ENCODE results near the gene SLC37A1.
"Not testable (repeated sequence)": the region's sequence is repeated elsewhere in the genome, so short reads cannot be mapped to it uniquely, and the experiment has no call there.

The SLC37A1 gene

DNA sequence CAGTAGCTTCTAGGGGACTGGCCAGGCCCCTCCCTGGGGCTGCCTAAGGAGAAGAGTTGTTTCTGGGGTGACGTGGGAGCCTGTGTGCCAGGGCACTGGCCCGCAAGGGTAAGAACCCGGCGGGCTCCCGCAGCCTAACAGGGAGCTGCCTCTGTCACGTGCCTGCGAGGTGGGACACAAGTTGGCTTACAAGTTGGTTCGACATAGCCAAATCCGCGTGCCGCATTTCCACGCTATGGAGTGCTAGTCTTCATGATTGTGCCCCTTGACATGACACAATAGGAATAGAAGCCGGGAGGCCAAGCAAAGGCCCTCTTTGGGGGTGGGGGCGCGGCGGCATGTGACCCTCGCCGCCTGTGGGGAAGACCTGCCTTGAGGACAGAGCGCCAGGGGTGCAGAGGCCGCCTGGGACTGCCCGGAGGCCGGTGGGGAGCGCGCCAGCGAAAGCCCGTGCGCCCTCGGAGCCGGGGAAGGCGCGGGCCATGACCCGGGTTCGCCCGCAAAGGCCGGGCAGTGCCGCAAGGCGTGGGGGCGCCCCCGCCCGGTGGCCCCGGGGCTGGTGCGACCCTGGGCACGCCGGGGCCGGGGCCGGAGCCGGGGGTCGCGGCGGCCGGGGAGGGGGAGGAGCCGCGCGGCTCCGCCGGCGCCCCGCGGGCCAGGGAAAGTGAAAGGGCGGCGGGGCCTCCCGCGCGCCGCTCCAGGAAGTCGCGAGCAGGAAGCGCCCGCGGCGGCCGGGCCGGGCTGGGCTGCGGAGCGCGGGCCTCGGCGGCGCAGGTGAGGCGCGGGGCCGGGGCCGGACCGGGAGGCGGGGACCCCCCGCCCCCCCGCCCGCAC lies at the start of gene SLC37A1:
SLC37A1 (plus strand) TSS at position 702 of the 834 bp plus-strand sequence. CDS start 4,603 bp downstream, outside the sequence.
- peak within 1 kb of the TSS; percentile 51 for H3K4me3 ChIP-seq (ENCODE audit: low read depth, low read length)

DNA sequence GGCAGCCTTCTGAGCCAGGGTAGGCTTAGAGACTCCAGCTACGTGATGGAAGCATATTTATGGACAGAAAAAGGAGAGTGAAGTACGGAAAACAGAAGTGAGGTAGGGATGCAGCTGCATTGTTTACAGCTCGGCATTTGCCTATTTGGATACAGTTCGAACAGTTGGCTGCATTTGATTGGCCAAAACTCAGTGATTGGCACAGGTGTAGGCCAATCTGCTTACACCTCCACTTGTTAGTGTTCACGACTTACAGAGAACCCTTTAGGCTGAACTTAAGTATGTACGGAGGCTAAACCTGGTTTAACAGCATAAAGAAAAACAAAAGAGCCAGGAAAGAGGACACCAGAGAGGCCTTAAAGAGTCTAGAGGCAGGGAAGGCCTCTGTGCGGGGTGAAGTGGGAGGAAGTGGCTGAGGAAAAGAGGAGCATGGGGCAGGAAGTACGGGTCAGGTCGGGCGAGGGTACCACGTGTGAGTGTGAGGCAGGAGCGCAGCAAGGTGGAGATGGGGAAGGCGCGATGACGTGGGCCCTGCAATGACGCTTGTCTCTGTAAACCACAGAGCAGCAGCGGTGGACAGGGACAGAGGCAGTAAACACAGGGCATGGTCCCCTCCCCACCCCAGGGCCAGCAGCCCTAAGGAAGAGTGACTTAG lies 49.7 kb upstream of the SLC37A1 start:
- H3K4me3 ChIP-seq (ENCODE audit: low read depth, low read length), result no peak overlapping the region

DNA sequence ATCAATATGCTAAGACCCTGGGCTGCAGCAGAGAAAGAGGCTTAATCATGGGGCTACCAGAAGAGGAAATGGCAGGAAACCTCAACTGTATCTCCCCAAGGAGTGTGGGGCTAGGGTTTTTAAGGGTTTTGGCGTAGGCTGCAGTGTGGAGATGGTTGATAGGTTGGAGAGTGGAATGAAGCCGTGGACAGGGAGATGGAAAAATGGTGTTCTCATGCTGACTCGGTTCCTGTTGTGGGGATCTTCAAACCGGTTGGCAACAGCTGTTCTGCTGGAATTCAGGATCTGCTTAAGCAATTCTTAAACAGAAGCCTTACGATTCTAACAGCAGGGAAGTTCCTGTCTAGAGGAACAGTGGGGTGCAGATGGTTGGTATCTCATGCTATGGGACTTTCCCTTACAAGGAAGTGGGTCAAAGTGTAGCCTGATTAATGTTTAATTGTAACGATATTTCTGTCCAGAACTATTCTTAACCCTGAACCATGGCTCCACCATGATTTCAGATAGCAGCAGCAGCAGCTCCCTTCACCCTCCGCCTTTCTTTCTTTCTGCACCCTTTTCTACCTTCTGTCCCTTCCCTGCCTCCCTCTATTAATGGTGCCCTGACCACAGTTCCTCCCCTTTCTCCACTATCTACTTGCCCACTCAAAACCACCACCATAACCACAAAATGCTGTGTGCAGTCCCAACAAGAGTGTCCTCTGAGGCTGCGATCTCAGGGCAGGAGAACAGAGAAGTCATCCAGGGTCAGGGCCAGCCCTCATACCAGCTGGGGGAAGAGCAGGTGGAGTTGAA lies 48.4 kb upstream of the SLC37A1 start:
- H3K4me3 ChIP-seq (ENCODE audit: low read depth, low read length), result no peak overlapping the region

DNA sequence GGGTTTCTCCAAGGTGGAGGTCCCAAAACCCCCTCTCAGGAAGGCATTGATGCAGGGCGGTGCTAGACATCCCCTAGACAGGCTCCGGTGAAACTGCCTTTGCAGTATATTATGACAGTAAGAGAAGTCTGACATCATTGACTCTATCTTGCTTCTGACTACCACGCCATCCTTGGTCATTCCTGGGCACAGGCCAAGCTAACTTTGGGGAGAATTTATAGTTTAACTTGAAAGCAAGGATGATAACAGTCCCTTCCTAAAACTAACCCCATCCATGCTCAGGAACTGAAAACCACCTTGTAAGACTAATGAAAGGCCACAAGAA lies 47.9 kb upstream of the SLC37A1 start:
- no peak overlapping the region for H3K4me3 ChIP-seq (ENCODE audit: low read depth, low read length)

DNA sequence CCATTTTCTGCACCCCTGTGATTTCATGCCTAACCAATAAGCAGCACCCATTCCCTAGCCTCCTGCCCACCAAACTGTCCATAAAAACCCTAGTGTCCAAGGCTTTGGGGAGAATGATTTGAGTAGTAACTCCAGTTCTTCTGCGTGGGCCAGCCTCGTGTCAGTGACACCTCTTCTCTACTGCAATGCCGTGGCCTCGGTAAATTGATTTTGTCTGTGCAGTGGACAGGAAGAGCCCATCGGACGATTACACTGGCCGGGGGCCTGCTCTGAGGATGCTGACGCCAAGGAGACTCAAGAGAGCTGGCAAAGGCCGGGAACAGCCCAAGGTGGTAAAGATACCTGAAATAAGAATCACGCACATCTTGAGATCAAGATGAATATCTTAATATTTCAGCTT lies 47.0 kb upstream of the SLC37A1 start:
- no peak overlapping the region for H3K4me3 ChIP-seq (ENCODE audit: low read depth, low read length)

DNA sequence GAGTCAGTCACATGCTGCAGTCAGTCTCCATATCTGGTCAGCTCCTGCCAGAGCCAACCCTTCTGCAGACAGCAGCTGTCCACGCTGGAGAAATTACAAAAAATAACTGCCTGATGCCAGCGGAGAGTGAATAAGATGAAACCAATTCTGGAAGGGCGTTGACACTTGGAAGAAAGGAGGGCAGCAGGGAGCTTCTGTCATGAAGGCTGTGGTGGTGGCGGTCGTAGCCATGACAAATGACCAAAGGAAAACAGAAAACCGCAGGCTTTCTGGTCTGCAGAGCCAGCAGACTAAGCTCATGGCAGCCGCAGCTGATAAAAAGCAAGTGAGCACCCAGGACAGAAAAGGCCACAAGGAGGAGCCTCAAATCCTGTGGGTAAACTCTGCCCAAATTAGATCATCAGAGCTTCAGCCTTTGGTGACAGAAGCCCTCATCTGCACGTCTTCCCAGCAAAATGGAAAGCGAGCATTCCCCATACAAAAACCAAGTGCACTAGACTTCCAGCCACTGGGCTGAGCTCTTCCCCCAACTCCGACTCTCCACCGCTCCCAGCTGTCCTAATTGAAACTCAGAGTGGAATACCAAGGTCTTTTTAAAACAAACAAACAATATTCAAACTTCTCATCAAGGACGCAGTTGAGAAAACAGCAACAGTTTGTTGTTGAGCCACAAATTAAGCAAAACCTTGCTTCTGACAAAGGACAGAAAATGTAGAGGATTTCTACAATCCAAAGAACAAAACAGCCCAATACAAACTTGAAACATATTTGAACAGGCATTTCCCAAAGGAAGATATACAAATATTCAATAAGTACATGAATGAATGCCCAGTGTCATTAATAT lies 46.3 kb upstream of the SLC37A1 start:
- no peak overlapping the region for H3K4me3 ChIP-seq (ENCODE audit: low read depth, low read length)

DNA sequence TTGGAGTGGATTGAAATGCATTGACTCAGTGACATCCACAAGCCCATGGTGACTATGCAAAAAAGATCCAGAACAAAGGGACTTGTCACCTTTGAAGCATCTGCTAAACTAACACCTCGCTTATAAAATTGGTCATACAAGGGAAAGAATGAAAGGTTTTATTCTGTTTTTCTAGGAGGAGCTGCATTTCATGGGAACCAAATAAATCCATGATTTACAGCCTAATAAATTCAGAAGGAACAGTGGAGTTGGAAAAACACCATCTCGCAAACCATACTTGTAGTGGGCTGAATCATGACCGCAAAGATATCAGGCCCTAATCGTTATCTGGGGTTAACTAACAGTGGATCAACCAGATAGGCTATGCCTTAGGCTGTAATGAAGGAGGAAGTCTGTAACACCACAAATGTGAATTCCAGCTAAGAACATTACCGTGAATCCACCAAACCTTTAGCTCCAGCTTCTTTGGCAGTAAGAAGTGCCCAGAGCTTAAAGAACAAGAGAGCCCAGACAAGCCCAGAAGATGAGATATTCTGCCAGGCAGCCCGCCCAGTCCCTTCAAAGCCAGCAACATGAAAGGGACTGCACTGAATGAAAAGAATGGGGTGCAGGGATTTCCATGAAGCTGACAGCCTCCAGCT lies 45.0 kb upstream of the SLC37A1 start:
- H3K4me3 ChIP-seq (ENCODE audit: low read depth, low read length), result no peak overlapping the region

DNA sequence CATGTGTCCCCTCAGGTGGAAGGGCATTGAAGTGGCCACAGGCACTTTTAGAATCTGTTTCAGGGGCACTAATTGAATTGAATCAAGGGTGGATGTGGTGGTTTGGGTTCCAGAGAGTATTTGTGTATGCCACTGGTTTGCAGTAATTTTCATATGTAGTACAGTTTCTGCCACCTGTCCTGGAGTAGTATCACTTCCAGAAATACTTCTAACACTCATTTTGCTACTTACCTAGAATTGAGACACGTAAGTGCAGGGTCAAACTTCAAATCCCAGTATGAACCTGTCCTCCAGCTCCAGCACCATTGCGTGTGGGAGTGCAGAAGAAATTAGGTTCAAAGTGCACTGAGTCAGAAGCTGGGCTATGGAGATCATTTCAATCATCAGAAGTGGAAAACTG lies 44.4 kb upstream of the SLC37A1 start:
- no peak overlapping the region for H3K4me3 ChIP-seq (ENCODE audit: low read depth, low read length)

DNA sequence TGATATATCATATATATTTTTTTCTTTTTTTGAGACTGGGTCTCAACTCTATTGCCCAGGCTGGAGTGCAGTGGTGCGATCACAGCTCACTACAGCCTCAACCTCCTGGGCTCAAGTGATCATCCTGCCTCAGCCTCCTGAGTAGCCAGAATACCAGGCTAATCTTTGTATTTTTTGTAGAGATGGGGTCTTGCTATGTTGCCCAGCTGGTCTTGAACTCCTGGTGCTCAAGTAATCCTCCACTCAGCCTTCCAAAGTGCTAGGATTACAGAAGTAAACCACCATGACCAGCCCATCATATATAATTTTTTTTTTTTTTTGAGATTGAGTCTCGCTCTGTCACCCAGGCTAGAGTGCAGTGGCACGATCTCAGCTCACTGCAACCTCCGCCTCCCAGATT lies 43.9 kb upstream of the SLC37A1 start:
- not testable (repeated sequence) for H3K4me3 ChIP-seq (ENCODE audit: low read depth, low read length)

DNA sequence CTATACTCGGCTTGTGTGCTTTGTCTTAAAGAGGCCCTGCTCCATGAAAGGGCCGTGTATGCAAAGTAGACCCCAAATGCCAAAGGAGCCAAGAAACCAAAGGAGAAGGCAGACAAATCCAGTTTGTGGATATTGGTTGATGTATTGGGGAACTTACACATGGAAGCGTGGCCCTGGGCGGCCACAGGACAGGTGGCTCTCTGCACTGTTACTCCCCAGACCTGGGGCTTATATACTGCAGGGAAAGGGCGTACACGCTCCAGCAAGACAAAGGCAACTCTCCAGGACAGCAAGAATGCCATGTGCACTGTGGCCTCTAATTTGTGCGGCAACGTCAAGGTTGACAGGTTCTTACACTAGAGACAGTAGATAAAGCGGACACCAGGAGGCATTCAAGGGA lies 42.4 kb upstream of the SLC37A1 start:
- no peak overlapping the region for H3K4me3 ChIP-seq (ENCODE audit: low read depth, low read length)

DNA sequence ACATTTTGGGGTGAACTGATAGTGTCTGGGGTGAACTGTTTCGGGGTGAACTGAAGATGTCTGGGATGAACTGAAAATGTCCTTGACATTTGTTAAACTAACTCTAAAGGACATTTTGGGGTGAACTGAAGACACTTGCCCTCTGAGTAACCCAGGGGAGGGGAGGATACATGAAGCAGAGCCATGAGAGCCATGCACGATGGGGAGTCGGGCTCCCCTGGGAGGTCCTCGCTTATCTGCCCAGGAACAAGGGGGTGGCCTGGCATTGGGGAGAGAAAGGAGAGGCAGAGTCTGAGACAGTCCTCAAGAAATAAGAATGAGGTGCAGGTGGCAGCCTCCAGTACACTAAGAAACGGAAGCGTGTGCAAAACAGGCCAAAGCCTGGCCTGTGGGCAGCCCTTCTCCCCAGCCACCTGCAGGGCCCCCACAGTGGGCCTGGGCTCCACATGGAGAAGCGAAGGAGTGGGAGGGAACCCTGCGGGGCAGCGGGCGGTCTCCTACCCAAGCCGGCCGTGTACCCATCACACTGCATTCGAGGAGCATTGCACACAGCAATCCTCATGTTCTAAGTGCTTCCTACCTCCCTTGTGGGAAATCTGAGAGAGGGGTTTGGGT lies 41.8 kb upstream of the SLC37A1 start:
- H3K4me3 ChIP-seq (ENCODE audit: low read depth, low read length), result no peak overlapping the region

DNA sequence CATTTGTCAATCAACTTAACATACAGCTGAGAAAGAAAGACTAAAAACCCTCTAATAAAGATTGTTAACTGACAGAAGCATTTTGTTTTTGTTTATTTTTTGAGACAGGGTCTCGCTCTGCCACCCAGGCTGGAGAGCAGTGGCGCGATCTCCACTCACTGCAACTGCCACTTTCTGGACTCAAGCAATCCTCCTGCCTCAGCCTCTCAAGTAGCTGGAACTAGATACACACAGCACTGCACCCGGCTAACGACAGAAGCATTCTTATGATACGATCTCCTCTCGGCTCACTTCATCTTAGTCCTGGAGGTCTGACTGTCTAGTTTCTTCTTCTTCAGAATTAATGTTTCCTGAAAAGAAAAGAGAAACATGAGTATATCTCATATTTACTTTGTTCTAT lies 41.1 kb upstream of the SLC37A1 start:
- H3K4me3 ChIP-seq (ENCODE audit: low read depth, low read length), result no peak overlapping the region

DNA sequence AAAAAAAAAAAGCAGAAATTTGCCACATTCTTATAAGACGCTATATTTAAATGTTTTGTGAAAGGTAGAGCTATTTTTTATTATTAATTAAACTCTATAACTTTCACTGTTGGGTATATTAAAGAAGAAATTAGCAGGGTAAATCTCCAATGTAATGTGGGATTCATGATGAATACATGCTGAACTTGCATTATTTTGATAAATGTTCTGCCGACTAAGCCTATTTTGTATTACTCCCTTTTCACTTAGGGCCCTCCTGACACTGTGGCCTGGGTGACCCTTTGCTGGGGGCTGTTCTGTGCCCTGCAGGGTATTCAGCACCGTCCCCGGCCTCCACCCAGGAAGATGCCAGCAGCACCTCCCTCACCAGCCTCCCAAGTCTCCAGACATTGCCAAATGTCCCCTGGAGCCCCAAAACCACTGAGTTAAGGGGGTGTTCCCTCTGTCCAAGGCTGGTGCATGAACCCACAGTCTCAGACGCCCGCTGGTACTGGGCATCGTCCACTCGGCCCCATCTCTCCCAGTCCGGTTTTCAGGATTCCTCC lies 40.1 kb upstream of the SLC37A1 start:
- no peak overlapping the region for H3K4me3 ChIP-seq (ENCODE audit: low read depth, low read length)

DNA sequence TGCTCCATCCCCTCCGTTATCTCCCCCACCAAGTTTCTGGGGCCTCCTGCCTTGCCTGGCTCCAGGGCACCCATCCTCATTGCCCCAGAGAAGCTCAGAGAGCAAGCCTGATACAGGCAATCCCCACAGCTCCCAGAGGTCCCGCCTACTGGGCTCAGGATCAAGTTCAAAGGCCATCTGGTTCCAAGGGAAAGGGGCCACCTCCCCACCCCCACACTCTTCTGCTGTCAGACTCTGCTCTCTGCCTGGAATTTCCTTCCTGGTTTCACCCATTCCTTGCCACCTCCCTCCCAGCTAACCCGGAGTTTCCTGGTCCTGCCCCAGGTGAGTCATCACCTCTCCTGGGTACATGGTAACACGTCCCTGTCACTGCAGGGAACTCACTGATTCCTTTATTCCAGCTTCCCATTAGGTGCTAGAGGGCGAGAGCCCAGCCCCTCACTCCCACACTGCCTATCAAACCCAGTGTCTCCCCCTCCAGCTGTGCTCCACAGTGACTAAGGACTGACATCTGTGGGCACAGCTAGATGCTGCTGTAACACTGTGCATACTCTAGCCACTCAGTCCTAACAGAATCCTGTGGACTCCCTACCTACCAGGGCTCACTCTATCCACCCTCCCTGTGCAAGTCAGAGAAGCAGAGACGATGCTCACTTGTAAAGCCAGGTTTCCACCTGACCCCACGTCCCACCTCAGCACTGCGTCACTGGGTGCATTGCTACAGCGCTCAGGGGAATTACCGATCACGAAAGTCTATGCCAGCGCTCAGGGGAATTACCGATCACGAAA lies 39.4 kb upstream of the SLC37A1 start:
- H3K4me3 ChIP-seq (ENCODE audit: low read depth, low read length), result no peak overlapping the region

DNA sequence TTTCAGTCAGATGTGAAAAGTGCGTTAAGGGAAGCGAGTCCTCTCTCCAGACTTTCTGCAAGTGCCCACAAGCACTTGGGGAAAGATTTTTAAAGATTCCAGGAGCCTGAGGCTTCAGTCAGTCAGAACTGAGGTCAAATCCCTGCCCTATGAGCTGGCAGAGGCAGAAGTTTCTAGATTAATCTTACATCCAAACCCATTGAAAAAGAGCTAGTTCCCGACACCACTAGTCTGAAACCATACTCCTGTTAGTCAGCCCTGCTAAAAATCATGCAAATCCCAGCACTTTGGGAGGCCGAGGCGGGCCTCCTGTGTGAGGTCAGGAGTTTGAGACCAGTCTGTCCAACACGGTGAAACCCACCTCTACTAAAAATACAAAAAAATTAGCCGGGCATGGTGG lies 38.6 kb upstream of the SLC37A1 start:
- H3K4me3 ChIP-seq (ENCODE audit: low read depth, low read length), result no peak overlapping the region

DNA sequence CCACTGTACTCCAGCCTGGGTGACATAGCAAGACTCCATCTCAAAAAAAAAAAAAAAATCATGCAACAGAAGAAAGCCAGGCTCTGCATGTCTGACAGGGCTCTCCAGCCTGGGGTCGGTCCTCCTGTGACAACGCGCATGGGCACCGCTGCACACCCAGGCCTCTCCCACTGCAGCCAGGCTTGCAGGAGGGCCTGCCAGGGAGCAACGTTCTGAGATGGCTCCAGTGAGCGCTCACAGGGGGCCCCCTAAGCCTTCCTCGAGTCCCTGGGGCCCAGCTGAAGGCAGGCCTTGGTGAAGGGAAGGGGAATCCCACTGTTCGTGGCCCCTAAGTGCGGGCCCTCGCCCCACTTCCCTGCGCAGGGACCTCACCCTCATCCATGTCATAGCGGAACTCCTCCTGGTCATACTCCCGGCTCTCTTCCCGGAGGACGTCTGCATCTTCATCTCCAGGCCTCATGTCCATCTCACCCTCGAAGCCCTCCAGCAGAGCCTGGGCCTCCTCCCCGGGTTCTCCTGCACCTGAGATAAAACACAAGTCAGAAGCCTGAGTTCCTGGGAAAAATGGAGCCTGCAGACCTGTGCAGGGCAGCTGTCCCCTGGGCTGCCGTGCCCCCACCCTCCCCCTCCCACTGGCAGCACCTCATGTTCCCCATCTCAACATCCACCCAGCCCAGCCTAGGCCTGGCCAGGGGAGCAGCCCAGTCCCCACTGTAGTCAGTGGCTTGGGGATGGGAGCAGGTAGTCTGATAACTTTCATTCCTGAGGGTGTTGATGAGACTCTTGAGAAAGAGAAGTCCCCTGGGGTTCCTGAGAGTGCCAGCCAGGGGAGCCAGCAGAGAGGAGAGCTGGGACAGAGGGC lies 37.9 kb upstream of the SLC37A1 start:
- no peak overlapping the region for H3K4me3 ChIP-seq (ENCODE audit: low read depth, low read length)

DNA sequence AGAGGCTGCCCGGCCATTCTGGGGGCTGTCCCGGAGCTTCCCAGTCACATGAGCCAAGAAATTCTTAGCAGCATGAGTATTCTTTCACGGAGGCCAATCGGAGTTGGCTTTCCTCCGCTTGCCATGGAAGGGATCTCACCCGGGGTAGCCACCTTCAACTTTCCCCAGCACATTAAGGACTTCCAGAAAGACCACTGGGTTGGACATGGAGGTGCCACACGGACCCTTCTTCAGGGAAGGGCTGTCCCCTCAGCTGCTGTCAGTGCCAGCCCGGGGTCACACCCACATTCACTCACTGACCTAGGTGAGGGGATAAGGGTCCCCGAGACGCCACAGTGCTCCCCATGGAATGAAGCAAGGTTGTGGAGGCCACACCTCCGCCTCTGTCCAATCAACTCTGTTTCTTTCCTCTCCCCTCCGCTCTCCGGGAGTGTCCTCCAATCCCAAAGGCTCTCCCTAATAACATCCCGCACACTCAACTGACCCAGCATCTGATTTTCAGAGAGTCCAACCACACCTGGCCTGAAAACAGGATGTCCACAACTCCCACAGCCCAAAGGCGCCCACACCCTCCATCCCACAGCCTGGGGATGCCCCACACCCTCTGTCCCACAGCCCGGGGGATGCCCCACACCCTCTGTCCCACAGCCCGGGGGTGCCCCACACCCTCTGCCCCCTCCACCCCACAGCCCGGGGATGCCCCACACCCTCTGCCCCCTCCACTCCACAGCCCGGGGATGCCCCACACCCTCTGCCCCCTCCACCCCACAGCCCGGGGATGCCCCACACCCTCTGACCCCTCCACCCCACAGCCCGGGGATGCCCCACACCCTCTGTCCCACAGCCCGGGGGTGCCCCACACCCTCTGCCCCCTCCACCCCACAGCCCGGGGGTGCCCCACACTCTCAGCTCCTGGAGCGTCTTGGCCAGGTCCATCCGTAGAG lies 37.0 kb upstream of the SLC37A1 start:
- no peak overlapping the region for H3K4me3 ChIP-seq (ENCODE audit: low read depth, low read length)

Measured in iPS-11a (cell line).